OCI-LY1 (cell line): Measurements from ENCODE around the gene UBB.

Source experiments
- H2AFZ ChIP-seq: fragments of 200-600 bp; sonication (generic), shearing (Covaris generic); 2 replicates; pipeline ENCODE4 v1.6.0; 2014; ENCODE audit warnings: antibody characterized with exemption, mild to moderate bottlenecking, low read length
- H3F3A ChIP-seq: fragments of 200-600 bp; sonication (generic), shearing (Covaris generic); 2 replicates; pipeline ENCODE4 v1.6.0; 2014; ENCODE audit warnings: mild to moderate bottlenecking, antibody characterized with exemption, low read length, moderate library complexity; ENCODE audit not compliant: insufficient read depth
- H3K27ac ChIP-seq: fragments of 200-600 bp; sonication (generic); 2 replicates; pipeline ENCODE4 v1.5.1; 2014; ENCODE audit warnings: low read length, mixed run types, mild to moderate bottlenecking, low read depth; ENCODE audit not compliant: poor library complexity, severe bottlenecking
- H3K27me3 ChIP-seq: fragments of 200-600 bp; sonication (generic); 2 replicates; pipeline ENCODE4 v1.6.0; 2014; ENCODE audit warnings: antibody characterized with exemption, mild to moderate bottlenecking, low read length, moderate library complexity; ENCODE audit not compliant: insufficient read depth
- H3K36me3 ChIP-seq: fragments of 200-600 bp; sonication (generic); 2 replicates; pipeline ENCODE4 v1.6.1; 2014; ENCODE audit warnings: mild to moderate bottlenecking, antibody characterized with exemption, low read length, moderate library complexity, mixed read lengths; ENCODE audit not compliant: insufficient read depth
- H3K4me1 ChIP-seq: fragments of 200-600 bp; sonication (generic); 2 replicates; pipeline ENCODE4 v1.5.1; 2014; ENCODE audit warnings: mild to moderate bottlenecking, low read length, moderate library complexity; ENCODE audit not compliant: insufficient read depth, severe bottlenecking
- H3K4me2 ChIP-seq: fragments of 200-600 bp; sonication (generic), shearing (Covaris generic); 2 replicates; pipeline ENCODE4 v1.6.1; 2014; ENCODE audit warnings: low read length
- H3K4me3 ChIP-seq: fragments of 200-600 bp; sonication (generic); 2 replicates; pipeline ENCODE4 v1.5.1; 2014; ENCODE audit warnings: low read length, low read depth, mild to moderate bottlenecking, mixed read lengths; ENCODE audit not compliant: poor library complexity, severe bottlenecking
- H3K79me2 ChIP-seq: fragments of 200-600 bp; shearing (Covaris generic); 2 replicates; pipeline ENCODE4 v1.6.1; 2016; ENCODE audit warnings: mixed run types, low read length, mixed read lengths; ENCODE audit not compliant: insufficient read depth
- H3K9ac ChIP-seq: fragments of 200-600 bp; sonication (generic), shearing (Covaris generic); 2 replicates; pipeline ENCODE4 v1.6.1; 2014; ENCODE audit warnings: mild to moderate bottlenecking, low read length, mixed read lengths
- H3K9me2 ChIP-seq: fragments of 200-600 bp; sonication (generic), shearing (Covaris generic); 2 replicates; pipeline ENCODE4 v1.6.1; 2014; ENCODE audit warnings: low read depth, mild to moderate bottlenecking, low read length, mixed read lengths
- H3K9me3 ChIP-seq: fragments of 200-600 bp; shearing (Covaris generic); 2 replicates; pipeline ENCODE4 v1.6.1; 2014; ENCODE audit warnings: low read length, mixed read lengths
- H4K20me1 ChIP-seq: fragments of 200-600 bp; sonication (generic), shearing (Covaris generic); 2 replicates; pipeline ENCODE4 v1.6.0; 2016; ENCODE audit warnings: mild to moderate bottlenecking, low read length; ENCODE audit not compliant: insufficient read depth
- CTCF ChIP-seq: fragments of 200-600 bp; sonication (generic), shearing (Covaris generic); IDR thresholded peaks from 2 replicates; pipeline ENCODE4 v1.5.1; 2017; ENCODE audit warnings: mild to moderate bottlenecking, antibody characterized with exemption, low read length, moderate library complexity, mixed read lengths
- EZH2 ChIP-seq: fragments of 200-600 bp; sonication (generic), shearing (Covaris generic); IDR thresholded peaks from 2 replicates; pipeline ENCODE4 v1.8.0; 2017; ENCODE audit warnings: borderline replicate concordance, mixed run types, mild to moderate bottlenecking, antibody characterized with exemption, low read length, moderate library complexity, mixed read lengths

The UBB gene

GRCh38 chr17:16364625-16365024 lies 16.3 kb upstream of the UBB start:
- no peaks in the 10 kb centered on the region for H3K9me2 ChIP-seq
- H3K9me3 ChIP-seq = no peaks in the 10 kb centered on the region
- no peaks in the 10 kb centered on the region for H3K36me3 ChIP-seq
- H2AFZ ChIP-seq = no peak overlapping the region
- no peaks in the 10 kb centered on the region for H4K20me1 ChIP-seq
- H3K27ac ChIP-seq = no peak overlapping the region
- H3K4me1 ChIP-seq = no peaks in the 10 kb centered on the region
- H3K4me2 ChIP-seq = no peak overlapping the region
- H3F3A ChIP-seq = no peaks in the 10 kb centered on the region
- no peaks in the 10 kb centered on the region for H3K27me3 ChIP-seq
- no peak overlapping the region for H3K9ac ChIP-seq
- H3K79me2 ChIP-seq = no peaks in the 10 kb centered on the region
- no peak overlapping the region for H3K4me3 ChIP-seq
- TF ChIP-seq EZH2 (no peak), CTCF (no peak)

- Histone ChIP-seq H3K9ac (no peak overlapping the region), H3K27ac (no peak overlapping the region)
Measured at GRCh38 chr17:16371742-16372141, 9.1 kb upstream of the UBB start.

GRCh38 chr17:16374146-16374938 lies 6.5 kb upstream of the UBB start:
- H3K27ac ChIP-seq = no peak overlapping the region
- H3K4me2 ChIP-seq = no peak overlapping the region
- H3K9me2 ChIP-seq = no peaks in the 10 kb centered on the region
- no peaks in the 10 kb centered on the region for H4K20me1 ChIP-seq
- H3K27me3 ChIP-seq = no peaks in the 10 kb centered on the region
- TF ChIP-seq CTCF (no peak), EZH2 (no peak)
- H3K4me3 ChIP-seq = no peak overlapping the region
- no peak overlapping the region for H2AFZ ChIP-seq
- H3K9ac ChIP-seq = no peak overlapping the region
- H3K4me1 ChIP-seq = peaks cover 5% of the 10 kb centered on the region
- H3K9me3 ChIP-seq = no peaks in the 10 kb centered on the region
- no peaks in the 10 kb centered on the region for H3K36me3 ChIP-seq
- no peaks in the 10 kb centered on the region; the same call in 1 of the 2 replicates for H3F3A ChIP-seq
- no peaks in the 10 kb centered on the region for H3K79me2 ChIP-seq

More at GRCh38 chr17:16371742-16372141, 9.1 kb upstream of the UBB start:
- H2AFZ ChIP-seq = no peak overlapping the region
- no peaks in the 10 kb centered on the region for H3F3A ChIP-seq
- no peaks in the 10 kb centered on the region for H3K9me3 ChIP-seq
- H3K79me2 ChIP-seq = no peaks in the 10 kb centered on the region
- no peaks in the 10 kb centered on the region for H4K20me1 ChIP-seq
- no peaks in the 10 kb centered on the region for H3K36me3 ChIP-seq
- TF ChIP-seq CTCF (no peak), EZH2 (no peak)
- H3K4me1 ChIP-seq = peaks cover 5% of the 10 kb centered on the region
- no peak overlapping the region for H3K4me3 ChIP-seq
- H3K9me2 ChIP-seq = no peaks in the 10 kb centered on the region
- H3K4me2 ChIP-seq = no peak overlapping the region
- H3K27me3 ChIP-seq = no peaks in the 10 kb centered on the region
